Esophagus muscularis mucosa (tissue), 3 donors: ENCODE results near the gene TRIM43.
"Not testable (repeated sequence)": the region's sequence is repeated elsewhere in the genome, so short reads cannot be mapped to it uniquely, and the experiment has no call there.

Experiments used
- POLR2A ChIP-seq: fragments of 450-650 bp; IDR thresholded peaks from one replicate; pipeline ENCODE4 v1.6.1; 2017; ENCODE audit warnings: antibody characterized with exemption, moderate library complexity, mild to moderate bottlenecking, low read depth
- TF ChIP-seq, protein P1 (sequence below), 3 experiments: fragments of 200-600 bp in 2 of 3; fragments of 450-650 bp in 1 of 3; sonication (generic) in 2 of 3; IDR thresholded peaks; one replicate each; pipeline ENCODE4 v1.5.1; 2017 to 2019; ENCODE audit warnings: antibody characterized with exemption in 3 of 3, mild to moderate bottlenecking in 2 of 3, moderate library complexity in 1 of 3

DNA sequence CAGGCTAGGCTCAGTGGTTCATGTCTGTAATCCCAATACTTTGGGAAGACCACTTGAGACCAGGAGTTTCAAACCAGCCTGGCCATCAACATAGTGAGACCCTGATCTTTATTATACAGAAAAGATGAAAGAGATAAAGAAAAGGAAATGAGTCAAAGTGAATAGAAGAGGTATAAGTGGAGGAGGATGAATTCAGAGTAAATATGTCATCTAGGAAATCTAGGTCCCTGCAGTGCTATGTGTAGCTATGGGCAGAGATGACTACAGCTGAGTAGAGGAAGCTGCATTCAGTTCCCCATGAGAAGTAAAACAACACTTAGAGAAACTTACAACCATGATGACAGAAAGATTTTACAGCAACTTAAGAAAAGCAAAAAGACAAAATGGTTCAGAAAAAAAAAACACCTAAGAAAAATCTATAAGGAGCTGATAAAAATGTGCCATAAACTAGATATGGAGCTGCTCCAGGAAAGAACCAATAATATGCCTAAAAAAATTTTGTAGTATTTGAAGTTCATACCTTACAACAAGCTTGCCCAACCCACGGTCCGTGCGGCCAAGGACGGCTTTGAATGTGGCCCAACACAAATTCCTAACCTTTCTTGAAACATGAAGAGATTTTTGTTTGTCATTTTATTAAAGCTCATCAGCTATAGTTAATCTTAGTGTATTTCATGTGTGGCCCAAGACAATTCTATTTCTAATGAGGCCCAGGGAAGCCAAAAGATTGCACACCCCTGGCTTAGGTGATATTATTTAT is 1.8 kb upstream of the TRIM43 start:
- TF ChIP-seq, protein P1, sequence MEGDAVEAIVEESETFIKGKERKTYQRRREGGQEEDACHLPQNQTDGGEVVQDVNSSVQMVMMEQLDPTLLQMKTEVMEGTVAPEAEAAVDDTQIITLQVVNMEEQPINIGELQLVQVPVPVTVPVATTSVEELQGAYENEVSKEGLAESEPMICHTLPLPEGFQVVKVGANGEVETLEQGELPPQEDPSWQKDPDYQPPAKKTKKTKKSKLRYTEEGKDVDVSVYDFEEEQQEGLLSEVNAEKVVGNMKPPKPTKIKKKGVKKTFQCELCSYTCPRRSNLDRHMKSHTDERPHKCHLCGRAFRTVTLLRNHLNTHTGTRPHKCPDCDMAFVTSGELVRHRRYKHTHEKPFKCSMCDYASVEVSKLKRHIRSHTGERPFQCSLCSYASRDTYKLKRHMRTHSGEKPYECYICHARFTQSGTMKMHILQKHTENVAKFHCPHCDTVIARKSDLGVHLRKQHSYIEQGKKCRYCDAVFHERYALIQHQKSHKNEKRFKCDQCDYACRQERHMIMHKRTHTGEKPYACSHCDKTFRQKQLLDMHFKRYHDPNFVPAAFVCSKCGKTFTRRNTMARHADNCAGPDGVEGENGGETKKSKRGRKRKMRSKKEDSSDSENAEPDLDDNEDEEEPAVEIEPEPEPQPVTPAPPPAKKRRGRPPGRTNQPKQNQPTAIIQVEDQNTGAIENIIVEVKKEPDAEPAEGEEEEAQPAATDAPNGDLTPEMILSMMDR (IDR thresholded peaks at IDR 0.05), result not testable (repeated sequence)
- TF ChIP-seq POLR2A, result not testable (repeated sequence)
